Measurements from ENCODE around the gene ST14.
A peak's percentile ranks its signal among the peaks of the same experiment; 100 is the strongest.
"Not testable (repeated sequence)": the region's sequence is repeated elsewhere in the genome, so short reads cannot be mapped to it uniquely, and the experiment has no call there.

ST14 gene

DNA sequence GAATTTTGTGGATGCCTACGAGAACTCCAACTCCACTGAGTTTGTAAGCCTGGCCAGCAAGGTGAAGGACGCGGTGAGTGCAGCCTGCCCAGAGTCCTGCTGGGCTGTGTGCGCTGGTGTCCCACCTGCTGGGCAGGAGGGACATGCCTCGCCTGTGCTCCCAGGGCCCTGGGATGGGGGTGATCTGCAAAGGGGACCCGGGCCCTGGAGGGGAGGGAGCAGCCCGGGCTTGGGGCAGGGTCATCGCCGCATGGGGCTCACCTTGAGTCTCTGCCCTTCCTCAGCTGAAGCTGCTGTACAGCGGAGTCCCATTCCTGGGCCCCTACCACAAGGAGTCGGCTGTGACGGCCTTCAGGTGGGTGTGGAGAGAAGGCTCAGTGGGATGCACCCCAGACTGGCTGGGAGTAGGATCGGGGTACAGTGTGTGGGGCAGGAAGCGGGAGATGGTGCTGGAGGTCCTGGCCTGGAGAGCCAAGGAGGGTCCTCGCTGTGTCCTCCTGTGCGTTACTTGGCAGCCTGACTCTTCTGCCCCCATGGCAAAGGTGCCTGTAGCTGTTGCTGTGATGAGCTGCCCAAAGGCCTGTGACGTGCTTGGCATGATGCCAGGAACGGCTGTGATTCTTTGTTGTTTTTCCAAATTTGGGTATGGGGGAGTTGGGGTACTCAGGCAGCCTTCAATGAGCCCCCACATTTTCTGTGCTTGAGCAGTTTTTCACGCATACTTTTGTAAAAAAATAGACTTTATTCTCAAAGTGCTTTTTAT lies 29.2 kb downstream of the ST14 start:
- no peak for TF ChIP-seq BHLHE40 (IDR thresholded peaks at IDR 0.05; ENCODE audit: borderline replicate concordance)
- TF ChIP-seq NFRKB (IDR thresholded peaks at IDR 0.05), result no peak
- TF ChIP-seq, protein P1, sequence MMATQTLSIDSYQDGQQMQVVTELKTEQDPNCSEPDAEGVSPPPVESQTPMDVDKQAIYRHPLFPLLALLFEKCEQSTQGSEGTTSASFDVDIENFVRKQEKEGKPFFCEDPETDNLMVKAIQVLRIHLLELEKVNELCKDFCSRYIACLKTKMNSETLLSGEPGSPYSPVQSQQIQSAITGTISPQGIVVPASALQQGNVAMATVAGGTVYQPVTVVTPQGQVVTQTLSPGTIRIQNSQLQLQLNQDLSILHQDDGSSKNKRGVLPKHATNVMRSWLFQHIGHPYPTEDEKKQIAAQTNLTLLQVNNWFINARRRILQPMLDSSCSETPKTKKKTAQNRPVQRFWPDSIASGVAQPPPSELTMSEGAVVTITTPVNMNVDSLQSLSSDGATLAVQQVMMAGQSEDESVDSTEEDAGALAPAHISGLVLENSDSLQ (IDR thresholded peaks at IDR 0.05), result no peak
- DNase-seq (ENCODE audit: extremely low spot score), result no peak
- ChIA-PET CTCF (no interaction called here), POLR2A (no interaction called here)

DNA sequence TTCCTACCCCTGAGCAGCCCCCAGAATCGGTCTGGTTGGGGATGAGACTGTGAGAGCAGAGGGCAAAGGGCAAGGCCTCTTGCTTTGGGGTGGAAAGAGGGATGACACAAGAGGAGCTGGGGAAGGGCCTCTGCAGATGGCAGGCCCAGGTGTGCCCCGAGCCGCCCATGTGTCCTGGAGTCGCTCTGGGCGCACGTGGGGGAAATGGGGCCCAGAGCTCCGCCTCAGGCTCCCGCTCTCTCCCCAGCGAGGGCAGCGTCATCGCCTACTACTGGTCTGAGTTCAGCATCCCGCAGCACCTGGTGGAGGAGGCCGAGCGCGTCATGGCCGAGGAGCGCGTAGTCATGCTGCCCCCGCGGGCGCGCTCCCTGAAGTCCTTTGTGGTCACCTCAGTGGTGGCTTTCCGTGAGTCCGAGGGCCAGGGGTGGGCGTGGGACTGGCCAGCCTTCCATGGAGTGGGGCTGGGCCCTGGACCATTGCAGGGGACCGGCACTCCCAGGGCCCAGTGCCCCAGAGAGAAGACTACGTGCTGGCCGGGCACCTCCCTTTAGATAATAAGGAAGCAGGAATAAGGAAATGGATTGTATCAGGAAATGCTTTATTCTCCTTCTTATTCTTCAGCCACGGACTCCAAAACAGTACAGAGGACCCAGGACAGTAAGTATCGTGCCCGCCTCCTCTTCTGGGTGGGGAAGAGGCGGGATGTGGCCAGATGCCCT lies 30.1 kb downstream of the ST14 start:
- ChIA-PET POLR2A (no interaction called here), CTCF (no interaction called here)
- no peak for TF ChIP-seq LEF1 (IDR thresholded peaks at IDR 0.05; ENCODE audit: borderline replicate concordance)
- TF ChIP-seq NFRKB (IDR thresholded peaks at IDR 0.05), result no peak
- TF ChIP-seq BHLHE40 (IDR thresholded peaks at IDR 0.05; ENCODE audit: borderline replicate concordance), result no peak
- no peak for DNase-seq (ENCODE audit: extremely low spot score)

DNA sequence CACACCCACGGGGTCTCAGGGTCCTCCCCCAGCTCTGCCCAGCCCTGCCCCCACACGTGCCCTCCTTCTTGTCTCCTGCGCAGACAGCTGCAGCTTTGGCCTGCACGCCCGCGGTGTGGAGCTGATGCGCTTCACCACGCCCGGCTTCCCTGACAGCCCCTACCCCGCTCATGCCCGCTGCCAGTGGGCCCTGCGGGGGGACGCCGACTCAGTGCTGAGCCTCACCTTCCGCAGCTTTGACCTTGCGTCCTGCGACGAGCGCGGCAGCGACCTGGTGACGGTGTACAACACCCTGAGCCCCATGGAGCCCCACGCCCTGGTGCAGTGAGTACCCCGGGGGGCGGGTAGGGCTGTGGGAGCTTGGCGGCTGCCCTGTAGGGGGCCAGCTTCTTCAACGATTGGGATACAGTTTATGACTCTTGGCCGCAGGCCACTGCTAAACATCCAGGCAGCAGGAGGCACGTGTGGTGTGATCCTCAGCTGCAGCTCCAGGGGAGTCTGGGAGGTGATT lies 30.8 kb downstream of the ST14 start:
- CTCF ChIA-PET, result no interaction called here
- TF ChIP-seq NFRKB (IDR thresholded peaks at IDR 0.05) (no peak), CTBP1 (IDR thresholded peaks at IDR 0.05; ENCODE audit: borderline replicate concordance) (no peak), HDGF (IDR thresholded peaks at IDR 0.05; ENCODE audit: borderline replicate concordance) (no peak), FOXK2 (IDR thresholded peaks at IDR 0.05) (no peak)
- DNase-seq (ENCODE audit: extremely low spot score), result peak; percentile 37
- POLR2A ChIA-PET, result no interaction called here

DNA sequence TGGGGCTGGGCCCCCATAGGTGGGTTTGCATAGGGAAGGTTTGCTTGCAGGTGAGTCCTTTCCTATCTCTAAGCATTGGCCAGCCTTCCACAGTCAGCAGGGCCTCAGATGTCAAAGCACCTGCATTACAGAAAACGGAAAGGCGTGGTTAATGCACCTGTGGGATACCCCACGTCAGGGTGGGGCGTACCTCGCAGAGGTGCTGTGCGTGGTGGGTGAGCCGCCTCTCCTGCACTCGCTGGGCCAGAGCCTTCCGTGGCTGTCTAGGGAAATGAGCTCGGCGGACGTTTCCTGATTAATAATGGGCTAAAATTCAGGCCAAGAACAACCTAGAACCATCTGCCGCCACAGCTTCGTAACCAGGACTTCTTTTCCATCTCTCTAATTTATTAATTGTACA lies 32.3 kb downstream of the ST14 start:
- ChIA-PET CTCF (no interaction called here), POLR2A (no interaction called here)
- TF ChIP-seq FOXM1 (IDR thresholded peaks at IDR 0.05; ENCODE audit: borderline replicate concordance) (no peak), SP1 (IDR thresholded peaks at IDR 0.05) (no peak), L3MBTL2 (conservative IDR thresholded peaks at IDR 0.05) (no peak), FOXA1 (IDR thresholded peaks at IDR 0.05) (no peak), CTBP1 (IDR thresholded peaks at IDR 0.05; ENCODE audit: borderline replicate concordance) (no peak), ELF4 (IDR thresholded peaks at IDR 0.05) (no peak), NFRKB (IDR thresholded peaks at IDR 0.05) (no peak), TARDBP (IDR thresholded peaks at IDR 0.05) (no peak), ARNT (IDR thresholded peaks at IDR 0.05) (no peak)
- no peak for DNase-seq (ENCODE audit: extremely low spot score)

DNA sequence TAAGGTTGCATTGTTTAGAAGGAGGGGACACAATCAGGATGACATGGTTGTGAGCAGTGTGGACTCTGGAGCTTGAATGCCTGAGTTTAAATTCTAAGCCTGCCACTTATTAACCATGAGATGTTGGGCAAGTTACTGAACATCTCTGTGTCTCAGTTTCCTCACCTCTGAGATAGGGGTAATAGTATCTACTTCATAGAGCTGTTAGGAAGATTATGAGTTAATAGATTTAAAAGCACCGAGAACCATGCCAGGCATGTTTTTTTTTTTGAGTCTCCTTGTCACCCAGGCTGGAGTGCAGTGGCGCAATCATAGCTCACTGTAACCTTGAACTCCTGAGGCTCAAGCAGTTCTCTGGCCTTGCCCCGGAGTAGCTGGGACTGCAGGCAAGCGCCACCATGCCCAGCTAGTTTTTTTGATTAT lies 33.3 kb downstream of the ST14 start:
- no peak for DNase-seq (ENCODE audit: extremely low spot score)
- TF ChIP-seq HDGF (IDR thresholded peaks at IDR 0.05; ENCODE audit: borderline replicate concordance), result no peak
- ChIA-PET POLR2A (no interaction called here), CTCF (no interaction called here)

DNA sequence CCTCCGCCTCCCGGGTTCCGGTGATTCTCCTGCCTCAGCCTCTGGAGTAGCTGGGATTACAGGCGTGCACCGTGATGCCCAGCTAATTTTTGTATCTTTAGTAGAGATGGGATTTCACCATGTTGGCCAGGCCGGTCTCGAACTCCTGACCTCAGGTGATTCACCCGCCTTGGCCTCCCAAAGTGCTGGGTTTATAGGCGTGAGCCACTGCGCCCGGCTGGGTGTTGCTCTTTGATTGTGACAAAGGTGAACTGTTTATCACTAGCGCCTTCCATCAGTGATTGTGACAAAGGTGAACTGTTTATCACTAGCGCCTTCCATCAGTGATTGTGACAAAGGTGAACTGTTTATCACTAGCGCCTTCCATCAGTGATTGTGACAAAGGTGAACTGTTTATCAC lies 34.0 kb downstream of the ST14 start:
- POLR2A ChIA-PET; DNase-seq (ENCODE audit: extremely low spot score); CTCF ChIA-PET: not testable (repeated sequence)

DNA sequence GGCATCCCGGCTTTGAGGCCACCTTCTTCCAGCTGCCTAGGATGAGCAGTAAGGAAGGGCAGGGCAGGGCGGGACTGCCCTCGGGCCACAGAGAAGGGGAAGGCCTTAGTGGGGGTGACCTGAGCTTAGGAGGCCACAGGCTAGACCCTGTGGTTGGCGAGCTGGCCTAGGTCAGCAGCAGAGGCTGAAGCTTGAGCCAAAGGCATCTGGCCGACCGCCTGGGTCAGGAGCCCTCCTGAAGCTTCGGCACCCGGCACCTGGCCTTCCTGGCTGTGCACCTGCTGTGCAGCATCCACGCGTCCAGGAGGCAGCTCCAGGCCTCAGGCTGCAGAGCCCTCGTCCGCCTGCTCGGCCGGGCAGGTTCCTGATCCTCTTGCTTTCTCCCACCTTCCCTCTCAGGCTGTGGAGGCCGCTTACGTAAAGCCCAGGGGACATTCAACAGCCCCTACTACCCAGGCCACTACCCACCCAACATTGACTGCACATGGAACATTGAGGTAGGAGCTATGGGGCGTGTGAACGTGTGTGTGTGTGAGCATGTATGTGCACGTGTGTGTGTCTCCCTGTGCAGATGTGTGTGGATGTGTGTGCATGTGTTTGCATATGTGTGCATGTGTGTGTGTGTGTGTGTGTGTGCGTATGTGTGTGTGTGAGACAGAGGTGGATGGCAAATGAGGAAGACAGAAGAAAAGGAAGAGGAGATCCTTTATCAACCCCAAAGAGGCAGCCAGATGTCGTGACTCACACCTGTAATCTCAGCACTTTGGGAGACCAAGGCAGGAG lies 34.9 kb downstream of the ST14 start:
- CTCF ChIA-PET, result no interaction called here
- POLR2A ChIA-PET, result no interaction called here
- no peak for DNase-seq (ENCODE audit: extremely low spot score)
- TF ChIP-seq NFRKB (IDR thresholded peaks at IDR 0.05), result no peak
- no peak for TF ChIP-seq L3MBTL2 (conservative IDR thresholded peaks at IDR 0.05)
- no peak for TF ChIP-seq ZNF384 (IDR thresholded peaks at IDR 0.05)
- no peak for TF ChIP-seq ARNT (IDR thresholded peaks at IDR 0.05)
- TF ChIP-seq SP1 (IDR thresholded peaks at IDR 0.05), result no peak
- TF ChIP-seq SUZ12 (IDR thresholded peaks at IDR 0.05), result no peak
- TF ChIP-seq FOXA1 (IDR thresholded peaks at IDR 0.05), result no peak
- TF ChIP-seq, protein P1 (IDR thresholded peaks at IDR 0.05), result no peak
- TF ChIP-seq LEF1 (IDR thresholded peaks at IDR 0.05; ENCODE audit: borderline replicate concordance), result no peak
- no peak for TF ChIP-seq ELF4 (IDR thresholded peaks at IDR 0.05)
- no peak for TF ChIP-seq HDGF (IDR thresholded peaks at IDR 0.05; ENCODE audit: borderline replicate concordance)
- TF ChIP-seq TARDBP (IDR thresholded peaks at IDR 0.05), result no peak
- no peak for TF ChIP-seq FOXK2 (IDR thresholded peaks at IDR 0.05)
- no peak for TF ChIP-seq BHLHE40 (IDR thresholded peaks at IDR 0.05; ENCODE audit: borderline replicate concordance)
- no peak for TF ChIP-seq FOXM1 (IDR thresholded peaks at IDR 0.05; ENCODE audit: borderline replicate concordance)
- TF ChIP-seq CTBP1 (IDR thresholded peaks at IDR 0.05; ENCODE audit: borderline replicate concordance), result no peak

Measured in HEK293T (cell line).